ENCODE data around the gene AGTR1. TPM values are rescaled to one million over a fixed set of nuclear protein-coding genes. Genes with fewer than 3 reads are reported as not detected.

AGTR1 gene
- total and polyA plus RNA-seq, 10 of the 15 experiments (the other 5 are each of a cell fraction or from before 2014, with no cell fraction given) = not detected

DNA sequence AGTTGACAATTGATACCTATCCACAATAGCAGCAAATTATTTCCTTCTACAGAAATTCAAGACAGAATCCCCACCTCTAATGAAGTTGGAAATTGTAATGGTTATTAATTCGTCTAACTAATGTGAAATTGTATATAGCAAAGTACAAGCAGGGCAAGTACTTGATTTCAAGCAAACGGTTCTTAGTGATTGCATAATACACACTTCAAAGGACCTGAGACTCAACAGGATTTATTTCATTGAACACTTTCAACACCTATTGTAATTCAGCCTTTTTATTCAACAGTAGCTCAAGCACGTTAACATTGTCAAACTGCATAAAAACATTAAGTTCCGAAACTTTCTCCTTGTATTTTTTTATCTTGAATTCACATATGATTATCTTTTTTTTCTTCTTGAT, 40.2 kb upstream of the AGTR1 start:
- POLR2A ChIA-PET = no interaction called here
- no TSS peak for BruUV-seq (replicated peaks)
- TF ChIP-seq RAD21 (IDR thresholded peaks at IDR 0.05; ENCODE audit: insufficient read depth, low read depth, low read length) (no peak), NFXL1 (IDR thresholded peaks at IDR 0.05; ENCODE audit: borderline replicate concordance) (no peak), HDAC6 (IDR thresholded peaks at IDR 0.05; ENCODE audit: unreplicated experiment) (no peak), EP300 (IDR thresholded peaks at IDR 0.05; ENCODE audit: borderline replicate concordance in 1 of 2, control insufficient read depth in 1 of 2, low read depth in 2 of 2, low read length in 2 of 2) (no peak), NFYB (IDR thresholded peaks at IDR 0.05; ENCODE audit: insufficient read depth, low read depth, low read length) (no peak), HDAC2 (IDR thresholded peaks at IDR 0.05) (no peak), HDGF (IDR thresholded peaks at IDR 0.05) (no peak), CBX3 (IDR thresholded peaks at IDR 0.05; ENCODE audit: borderline replicate concordance, low read depth) (no peak), TCF3 (IDR thresholded peaks at IDR 0.05; ENCODE audit: borderline replicate concordance, insufficient read depth, low read depth, low read length) (no peak), SMAD5 (IDR thresholded peaks at IDR 0.05; ENCODE audit: low read depth) (no peak), NRF1 (conservative IDR thresholded peaks at IDR 0.05; ENCODE audit: low read depth, low read length) (no peak), GATAD2B (conservative IDR thresholded peaks at IDR 0.05; ENCODE audit: low read depth) (no peak), CHD2 (IDR thresholded peaks at IDR 0.05; ENCODE audit: borderline replicate concordance, low read depth, low read length) (no peak), SIN3A (IDR thresholded peaks at IDR 0.05; ENCODE audit: low read depth, low read length) (no peak)
- TF ChIP-seq, protein P1, sequence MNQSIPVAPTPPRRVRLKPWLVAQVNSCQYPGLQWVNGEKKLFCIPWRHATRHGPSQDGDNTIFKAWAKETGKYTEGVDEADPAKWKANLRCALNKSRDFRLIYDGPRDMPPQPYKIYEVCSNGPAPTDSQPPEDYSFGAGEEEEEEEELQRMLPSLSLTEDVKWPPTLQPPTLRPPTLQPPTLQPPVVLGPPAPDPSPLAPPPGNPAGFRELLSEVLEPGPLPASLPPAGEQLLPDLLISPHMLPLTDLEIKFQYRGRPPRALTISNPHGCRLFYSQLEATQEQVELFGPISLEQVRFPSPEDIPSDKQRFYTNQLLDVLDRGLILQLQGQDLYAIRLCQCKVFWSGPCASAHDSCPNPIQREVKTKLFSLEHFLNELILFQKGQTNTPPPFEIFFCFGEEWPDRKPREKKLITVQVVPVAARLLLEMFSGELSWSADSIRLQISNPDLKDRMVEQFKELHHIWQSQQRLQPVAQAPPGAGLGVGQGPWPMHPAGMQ (IDR thresholded peaks at IDR 0.05; ENCODE audit: borderline replicate concordance) = no peak
- TF ChIP-seq, protein P2, sequence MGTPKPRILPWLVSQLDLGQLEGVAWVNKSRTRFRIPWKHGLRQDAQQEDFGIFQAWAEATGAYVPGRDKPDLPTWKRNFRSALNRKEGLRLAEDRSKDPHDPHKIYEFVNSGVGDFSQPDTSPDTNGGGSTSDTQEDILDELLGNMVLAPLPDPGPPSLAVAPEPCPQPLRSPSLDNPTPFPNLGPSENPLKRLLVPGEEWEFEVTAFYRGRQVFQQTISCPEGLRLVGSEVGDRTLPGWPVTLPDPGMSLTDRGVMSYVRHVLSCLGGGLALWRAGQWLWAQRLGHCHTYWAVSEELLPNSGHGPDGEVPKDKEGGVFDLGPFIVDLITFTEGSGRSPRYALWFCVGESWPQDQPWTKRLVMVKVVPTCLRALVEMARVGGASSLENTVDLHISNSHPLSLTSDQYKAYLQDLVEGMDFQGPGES (IDR thresholded peaks at IDR 0.05) = no peak
- TF ChIP-seq, protein P3, sequence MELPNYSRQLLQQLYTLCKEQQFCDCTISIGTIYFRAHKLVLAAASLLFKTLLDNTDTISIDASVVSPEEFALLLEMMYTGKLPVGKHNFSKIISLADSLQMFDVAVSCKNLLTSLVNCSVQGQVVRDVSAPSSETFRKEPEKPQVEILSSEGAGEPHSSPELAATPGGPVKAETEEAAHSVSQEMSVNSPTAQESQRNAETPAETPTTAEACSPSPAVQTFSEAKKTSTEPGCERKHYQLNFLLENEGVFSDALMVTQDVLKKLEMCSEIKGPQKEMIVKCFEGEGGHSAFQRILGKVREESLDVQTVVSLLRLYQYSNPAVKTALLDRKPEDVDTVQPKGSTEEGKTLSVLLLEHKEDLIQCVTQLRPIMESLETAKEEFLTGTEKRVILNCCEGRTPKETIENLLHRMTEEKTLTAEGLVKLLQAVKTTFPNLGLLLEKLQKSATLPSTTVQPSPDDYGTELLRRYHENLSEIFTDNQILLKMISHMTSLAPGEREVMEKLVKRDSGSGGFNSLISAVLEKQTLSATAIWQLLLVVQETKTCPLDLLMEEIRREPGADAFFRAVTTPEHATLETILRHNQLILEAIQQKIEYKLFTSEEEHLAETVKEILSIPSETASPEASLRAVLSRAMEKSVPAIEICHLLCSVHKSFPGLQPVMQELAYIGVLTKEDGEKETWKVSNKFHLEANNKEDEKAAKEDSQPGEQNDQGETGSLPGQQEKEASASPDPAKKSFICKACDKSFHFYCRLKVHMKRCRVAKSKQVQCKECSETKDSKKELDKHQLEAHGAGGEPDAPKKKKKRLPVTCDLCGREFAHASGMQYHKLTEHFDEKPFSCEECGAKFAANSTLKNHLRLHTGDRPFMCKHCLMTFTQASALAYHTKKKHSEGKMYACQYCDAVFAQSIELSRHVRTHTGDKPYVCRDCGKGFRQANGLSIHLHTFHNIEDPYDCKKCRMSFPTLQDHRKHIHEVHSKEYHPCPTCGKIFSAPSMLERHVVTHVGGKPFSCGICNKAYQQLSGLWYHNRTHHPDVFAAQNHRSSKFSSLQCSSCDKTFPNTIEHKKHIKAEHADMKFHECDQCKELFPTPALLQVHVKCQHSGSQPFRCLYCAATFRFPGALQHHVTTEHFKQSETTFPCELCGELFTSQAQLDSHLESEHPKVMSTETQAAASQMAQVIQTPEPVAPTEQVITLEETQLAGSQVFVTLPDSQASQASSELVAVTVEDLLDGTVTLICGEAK (IDR thresholded peaks at IDR 0.05; ENCODE audit: borderline replicate concordance) = no peak
- TF ChIP-seq, protein P4, sequence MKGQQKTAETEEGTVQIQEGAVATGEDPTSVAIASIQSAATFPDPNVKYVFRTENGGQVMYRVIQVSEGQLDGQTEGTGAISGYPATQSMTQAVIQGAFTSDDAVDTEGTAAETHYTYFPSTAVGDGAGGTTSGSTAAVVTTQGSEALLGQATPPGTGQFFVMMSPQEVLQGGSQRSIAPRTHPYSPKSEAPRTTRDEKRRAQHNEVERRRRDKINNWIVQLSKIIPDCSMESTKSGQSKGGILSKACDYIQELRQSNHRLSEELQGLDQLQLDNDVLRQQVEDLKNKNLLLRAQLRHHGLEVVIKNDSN (IDR thresholded peaks at IDR 0.05; ENCODE audit: borderline replicate concordance, extremely low read length, insufficient read depth, low read depth, low read length) = no peak

More for the DNA sequence above, 40.2 kb upstream of the AGTR1 start:
- H3K4me2 ChIP-seq (ENCODE audit: control insufficient read depth, insufficient read depth) = no peak overlapping the region
- no peaks in the 10 kb centered on the region for H3K4me1 ChIP-seq (ENCODE audit: control insufficient read depth, insufficient read depth, low read length)
- H3K27ac ChIP-seq (ENCODE audit: control insufficient read depth, insufficient read depth) = no peak overlapping the region
- 1% methylated on average over 4 of the region's 4 CpGs for WGBS (ENCODE audit: insufficient coverage, insufficient replicate concordance, low lambda C conversion rate, missing lambda C conversion rate)
- no peak for DNase-seq (ENCODE audit: low read depth, low spot score)
- H2AFZ ChIP-seq (ENCODE audit: control insufficient read depth, low read depth, low read length) = no peak overlapping the region
- SMC1A ChIA-PET (ENCODE audit: uncharacterized antibody, unreplicated experiment) = interaction anchor here (0.8 kb wide), 1 partner anchor 9 kb away, joined by 3 read pairs; no protein-coding TSS in a partner anchor
- H3K36me3 ChIP-seq (ENCODE audit: control insufficient read depth in 2 of 2, insufficient read depth in 2 of 2, low read length in 1 of 2) = no peaks in the 10 kb centered on the region
- no peak for FAIRE-seq
- ATAC-seq = no peak
- no peaks in the 10 kb centered on the region for H3K79me2 ChIP-seq (ENCODE audit: control insufficient read depth, insufficient read depth, low read length)
- no peaks in the 10 kb centered on the region for H4K20me1 ChIP-seq (ENCODE audit: control insufficient read depth, insufficient read depth)
- intact Hi-C loops (cut with micrococcal nuclease; ENCODE audit: unreplicated experiment) = no loop called here
- in situ Hi-C loops (cut with MboI) = no loop called here
- no peaks in the 10 kb centered on the region for H3K27me3 ChIP-seq (replicated peaks in 1 of 2; ENCODE audit: control insufficient read depth in 2 of 2, insufficient read depth in 2 of 2, low read length in 1 of 2)
- no peak overlapping the region for H3K9ac ChIP-seq (ENCODE audit: control insufficient read depth, insufficient read depth, low read length)
- H3K9me3 ChIP-seq (replicated peaks; ENCODE audit: control insufficient read depth, insufficient read depth, low read length) = no peaks in the 10 kb centered on the region
- RAD21 ChIA-PET (ENCODE audit: unreplicated experiment) = no interaction called here
- no peak overlapping the region for H3K4me3 ChIP-seq
- CTCF ChIA-PET = no interaction called here
